HG03175 (cell line): Measurements from ENCODE around the gene NUDT11.
"Not testable (repeated sequence)": the region's sequence is repeated elsewhere in the genome, so short reads cannot be mapped to it uniquely, and the experiment has no call there.

Experiments
- ATAC-seq: cut with Tn5 transposase; IDR thresholded peaks from one replicate; pipeline ENCODE4 v1.9.1; 2021; ENCODE audit warnings: mild to moderate bottlenecking, moderate library complexity; ENCODE audit not compliant: unreplicated experiment

The NUDT11 gene

GRCh38 chrX:51496501-51497291 lies at the start of gene NUDT11:
Gene NUDT11 (minus strand): TSS chrX:51496592. CDS start chrX:51496444, 148 bp downstream.
- no peak for ATAC-seq

GRCh38 chrX:51520393-51520792 lies 24.0 kb upstream of the NUDT11 start:
- no peak for ATAC-seq

- ATAC-seq = not testable (repeated sequence)
Observed at GRCh38 chrX:51519131-51519530, 22.7 kb upstream of the NUDT11 start.

GRCh38 chrX:51507551-51507950 lies 11.2 kb upstream of the NUDT11 start:
- ATAC-seq = no peak

GRCh38 chrX:51495701-51496488 lies 497 bp downstream of the NUDT11 start:
- not testable (repeated sequence) for ATAC-seq

- ATAC-seq = no peak
Observed at GRCh38 chrX:51494409-51494808, 2.0 kb downstream of the NUDT11 start.

- no peak for ATAC-seq
Observed at GRCh38 chrX:51487960-51488267, 8.5 kb downstream of the NUDT11 start.

- no peak for ATAC-seq
Observed at GRCh38 chrX:51484616-51485015, 11.8 kb downstream of the NUDT11 start.

- ATAC-seq = not testable (repeated sequence)
Observed at GRCh38 chrX:51482411-51482810, 14.0 kb downstream of the NUDT11 start.

- ATAC-seq = no peak
Observed at GRCh38 chrX:51476930-51477329, 19.5 kb downstream of the NUDT11 start.

GRCh38 chrX:51463322-51463721 lies 33.1 kb downstream of the NUDT11 start:
- ATAC-seq = no peak

GRCh38 chrX:51461053-51462044 lies 35.0 kb downstream of the NUDT11 start:
- ATAC-seq = no peak

- ATAC-seq = no peak
Observed at GRCh38 chrX:51459125-51459524, 37.3 kb downstream of the NUDT11 start.

- ATAC-seq = no peak
Observed at GRCh38 chrX:51456814-51457213, 39.6 kb downstream of the NUDT11 start.

GRCh38 chrX:51456246-51456645 lies 40.1 kb downstream of the NUDT11 start:
- ATAC-seq = no peak

- no peak for ATAC-seq
Observed at GRCh38 chrX:51440365-51440764, 56.0 kb downstream of the NUDT11 start.
